C4-2B (cell line): ENCODE results near the gene GGT5.
"Not testable (repeated sequence)": the region's sequence is repeated elsewhere in the genome, so short reads cannot be mapped to it uniquely, and the experiment has no call there.

Experiments used
- H3K27ac ChIP-seq: fragments of 450-650 bp; 2 replicates; pipeline ENCODE4 v1.5.1; 2017
- CTCF ChIP-seq: fragments of 450-650 bp; conservative IDR thresholded peaks from 2 replicates; pipeline ENCODE4 v1.5.1; 2017; ENCODE audit warnings: mild to moderate bottlenecking
- ZFX ChIP-seq: fragments of 450-650 bp; IDR thresholded peaks from 2 replicates; pipeline ENCODE4 v1.6.1; 2017

The GGT5 gene

GRCh38 chr22:24259459-24259858, 14.6 kb upstream of the GGT5 start:
- H3K27ac ChIP-seq, result not testable (repeated sequence)
- TF ChIP-seq CTCF, result peak; percentile 49

- not testable (repeated sequence) for H3K27ac ChIP-seq
Observed at GRCh38 chr22:24256736-24257135, 11.9 kb upstream of the GGT5 start.

GRCh38 chr22:24256136-24256535, 11.3 kb upstream of the GGT5 start:
- not testable (repeated sequence) for H3K27ac ChIP-seq

- H3K27ac ChIP-seq, result not testable (repeated sequence)
Observed at GRCh38 chr22:24253126-24253525, 8.2 kb upstream of the GGT5 start.

- H3K27ac ChIP-seq, result not testable (repeated sequence)
Observed at GRCh38 chr22:24251286-24251685, 6.4 kb upstream of the GGT5 start.

- H3K27ac ChIP-seq, result not testable (repeated sequence)
Observed at GRCh38 chr22:24249413-24249812, 4.5 kb upstream of the GGT5 start.

GRCh38 chr22:24248611-24249010, 3.7 kb upstream of the GGT5 start:
- not testable (repeated sequence) for H3K27ac ChIP-seq

- peak overlapping the region; percentile 18; the same call in 1 of the 2 replicates for H3K27ac ChIP-seq
- peak; percentile 86 for TF ChIP-seq CTCF
- TF ChIP-seq ZFX, result no peak
Observed at GRCh38 chr22:24247564-24248344, 2.9 kb upstream of the GGT5 start.

- H3K27ac ChIP-seq, result peak overlapping the region; percentile 18; the same call in 1 of the 2 replicates
- TF ChIP-seq CTCF (no peak), ZFX (no peak)
Observed at GRCh38 chr22:24247011-24247507, 2.2 kb upstream of the GGT5 start.

- not testable (repeated sequence) for H3K27ac ChIP-seq
Observed at GRCh38 chr22:24245584-24246561, 991 bp upstream of the GGT5 start.

GRCh38 chr22:24244144-24244787, 616 bp downstream of the GGT5 start:
- no peak overlapping the region for H3K27ac ChIP-seq
- TF ChIP-seq ZFX, result no peak
- no peak for TF ChIP-seq CTCF

GRCh38 chr22:24243417-24243816, 1.5 kb downstream of the GGT5 start:
- H3K27ac ChIP-seq, result not testable (repeated sequence)

GRCh38 chr22:24240985-24241692, 3.7 kb downstream of the GGT5 start:
- H3K27ac ChIP-seq, result not testable (repeated sequence)
